ENCODE results near the gene SCYGR2.
"Not testable (repeated sequence)": the region's sequence is repeated elsewhere in the genome, so short reads cannot be mapped to it uniquely, and the experiment has no call there.

Gene SCYGR2, protein sequence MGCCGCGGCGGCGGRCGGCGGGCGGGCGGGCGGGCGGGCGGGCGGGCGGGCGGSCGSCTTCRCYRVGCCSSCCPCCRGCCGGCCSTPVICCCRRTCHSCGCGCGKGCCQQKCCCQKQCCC

DNA sequence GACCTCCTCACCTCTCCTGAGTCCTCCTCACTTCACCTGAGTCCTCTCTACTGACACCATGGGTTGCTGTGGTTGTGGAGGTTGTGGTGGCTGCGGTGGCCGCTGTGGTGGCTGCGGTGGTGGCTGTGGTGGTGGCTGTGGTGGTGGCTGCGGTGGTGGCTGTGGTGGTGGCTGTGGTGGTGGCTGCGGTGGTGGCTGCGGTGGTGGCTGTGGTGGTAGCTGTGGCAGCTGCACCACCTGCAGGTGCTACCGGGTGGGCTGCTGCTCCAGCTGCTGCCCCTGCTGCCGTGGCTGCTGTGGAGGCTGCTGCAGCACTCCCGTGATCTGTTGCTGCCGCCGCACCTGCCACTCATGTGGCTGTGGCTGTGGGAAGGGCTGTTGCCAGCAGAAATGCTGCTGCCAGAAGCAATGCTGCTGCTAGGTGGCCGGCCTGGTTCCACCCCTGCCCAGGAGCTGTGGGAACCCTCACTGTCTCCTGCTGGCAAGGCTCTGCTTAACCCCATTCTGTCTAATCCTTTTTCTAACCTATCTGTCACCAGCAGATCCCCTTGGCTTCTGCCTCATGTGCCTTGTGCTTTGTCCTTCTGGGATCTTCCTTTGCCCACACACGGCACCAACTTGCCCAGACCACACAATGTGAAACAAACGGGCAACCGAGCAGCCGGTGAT lies at the start of gene SCYGR2:
TSS of gene SCYGR2 (plus strand) at position 59 of the 669 bp plus-strand sequence. CDS start at position 59, 0 bp downstream.
- not testable (repeated sequence) for DNase-seq

DNA sequence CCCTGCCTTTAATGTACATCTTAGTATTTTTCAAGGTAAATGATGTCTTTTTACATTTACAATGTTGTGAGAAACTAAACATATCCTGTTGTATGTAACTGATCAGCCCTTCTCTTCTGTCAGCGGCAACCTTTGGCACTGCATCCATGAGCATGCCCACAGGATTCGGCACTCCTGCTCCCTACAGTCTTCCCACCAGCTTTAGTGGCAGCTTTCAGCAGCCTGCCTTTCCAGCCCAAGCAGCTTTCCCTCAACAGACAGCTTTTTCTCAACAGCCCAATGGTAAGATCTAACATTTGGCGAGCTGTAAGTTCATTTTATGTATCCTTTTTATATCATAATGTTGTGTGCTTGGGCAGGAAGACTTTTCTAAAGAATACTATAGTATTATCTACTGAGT lies 46.9 kb upstream of the SCYGR2 start:
- no peak for DNase-seq

DNA sequence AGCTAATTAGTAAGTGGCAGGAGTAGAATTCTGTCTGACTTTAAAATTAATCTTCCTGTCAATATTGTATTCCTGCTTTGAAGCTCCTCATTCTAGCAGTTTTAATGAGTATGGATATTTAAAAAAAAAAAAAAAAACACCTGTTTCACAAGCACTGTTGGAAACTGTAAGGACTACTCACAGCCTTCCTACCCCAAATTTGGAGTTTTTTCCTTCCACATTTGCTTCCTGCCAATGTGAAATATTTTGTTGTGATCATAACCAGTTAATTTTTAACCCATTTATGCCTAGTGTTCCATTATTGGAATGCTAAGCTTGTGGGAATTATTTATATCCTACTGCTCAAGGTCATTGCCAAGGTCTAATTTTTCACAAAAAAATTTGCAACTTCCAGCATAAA lies 36.1 kb upstream of the SCYGR2 start:
- DNase-seq, result no peak

DNA sequence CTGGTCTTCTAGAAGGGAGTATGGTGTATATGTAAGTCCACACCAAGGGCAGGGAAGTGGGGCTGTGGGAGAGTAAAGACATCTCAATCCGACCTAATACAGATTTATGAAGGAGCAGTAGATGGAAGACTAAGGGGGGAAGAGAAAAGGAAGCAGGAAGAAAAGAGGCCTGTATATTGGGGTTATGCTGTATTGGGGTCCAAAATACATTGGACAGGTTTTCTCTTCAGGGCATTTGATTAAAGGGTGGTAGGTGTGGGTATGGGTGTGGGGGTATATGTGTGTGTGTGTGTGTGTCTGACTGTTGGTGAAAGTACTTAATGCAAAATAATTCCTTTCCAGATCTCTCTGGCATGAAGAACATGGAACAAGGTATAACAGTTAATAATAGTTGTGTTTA lies 33.6 kb upstream of the SCYGR2 start:
- no peak for DNase-seq

DNA sequence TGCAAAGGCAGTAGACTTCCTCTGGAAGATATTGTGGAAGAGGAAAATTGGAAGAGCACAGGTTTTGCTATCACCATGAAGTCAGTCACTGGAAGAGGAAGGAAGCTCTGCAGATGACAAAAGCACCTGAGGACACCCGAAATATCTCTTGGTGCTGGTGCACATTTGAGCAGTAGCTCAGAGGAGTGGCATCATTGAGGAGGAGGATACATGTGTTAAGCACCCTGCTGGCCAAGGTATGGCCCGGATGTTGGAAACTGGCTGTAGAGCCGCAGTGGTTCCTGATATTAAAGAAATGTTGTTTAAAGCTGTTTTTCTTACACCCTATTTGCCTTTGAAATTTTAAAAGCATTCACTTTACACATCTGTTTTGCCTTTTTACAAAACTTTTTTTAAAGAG lies 32.7 kb upstream of the SCYGR2 start:
- no peak for DNase-seq

DNA sequence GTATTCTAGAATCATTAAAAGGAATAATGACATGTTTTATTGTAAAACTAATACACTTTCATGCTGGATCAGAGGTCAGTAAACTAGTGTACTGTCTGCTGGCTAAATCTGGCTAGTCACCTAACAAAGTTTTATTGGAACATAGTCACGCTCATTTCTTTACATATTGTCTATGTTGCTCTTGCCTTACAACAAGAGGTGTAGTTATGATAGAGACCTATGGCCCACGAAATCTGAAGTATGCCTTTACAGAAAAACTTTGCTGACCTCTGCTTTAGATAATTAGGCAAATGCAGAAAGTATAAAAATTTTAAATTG lies 29.9 kb upstream of the SCYGR2 start:
- no peak for DNase-seq

DNA sequence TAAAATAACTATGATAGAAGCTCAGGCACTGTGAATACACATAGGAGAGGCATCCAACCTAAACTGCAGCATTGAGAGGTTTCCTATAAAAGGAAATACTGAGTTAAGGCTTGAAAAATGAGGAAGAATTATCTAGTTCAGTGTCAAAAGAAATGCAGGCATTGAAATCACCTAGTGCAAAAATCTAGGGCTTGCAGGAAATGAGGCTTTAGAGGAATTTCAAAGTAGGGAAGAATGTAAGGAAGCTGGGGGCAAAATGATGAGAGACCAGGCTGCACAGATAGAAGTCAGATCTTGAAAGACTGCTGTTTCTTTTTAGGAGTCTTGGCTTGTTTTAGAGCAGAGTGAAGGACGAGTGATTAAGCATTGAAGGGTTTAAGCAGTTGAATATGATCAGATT lies 28.1 kb upstream of the SCYGR2 start:
- DNase-seq, result no peak

DNA sequence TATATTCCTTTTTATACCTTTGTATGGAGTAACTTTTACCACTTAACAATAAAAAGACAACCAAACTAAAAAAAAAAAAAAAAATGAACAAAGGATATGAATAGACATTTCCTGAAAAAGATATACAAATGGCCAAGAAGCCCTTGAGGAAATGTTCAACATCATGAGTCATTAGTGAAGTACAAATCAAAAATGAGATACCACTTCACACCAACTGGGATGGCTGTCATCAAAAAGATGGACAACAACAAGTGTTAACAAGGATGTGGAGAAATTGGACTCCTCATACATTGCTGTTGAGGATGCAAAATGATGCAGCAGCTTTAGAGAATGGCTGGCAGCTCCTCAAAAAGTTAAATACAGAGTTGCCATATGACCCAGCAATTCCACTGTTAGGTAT lies 22.6 kb upstream of the SCYGR2 start:
- DNase-seq, result no peak

DNA sequence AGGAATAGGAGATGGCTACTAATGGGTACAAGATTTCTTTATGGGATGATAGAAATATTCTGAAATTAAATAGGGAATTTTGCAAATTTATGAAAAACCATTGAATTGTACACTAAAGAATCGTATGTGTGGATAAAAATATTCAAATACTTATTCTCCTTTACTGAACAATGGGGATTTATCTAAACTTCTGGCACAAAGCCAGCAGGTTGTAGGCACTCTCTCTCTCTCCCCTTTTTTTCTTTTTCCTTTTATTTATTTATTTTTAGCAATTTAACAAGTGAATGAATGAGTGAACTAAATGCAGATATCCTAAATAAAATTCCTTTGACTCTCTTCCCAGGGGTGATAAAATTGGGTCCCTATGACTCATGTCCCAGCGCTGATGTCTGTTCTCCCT lies 21.9 kb upstream of the SCYGR2 start:
- DNase-seq, result no peak

DNA sequence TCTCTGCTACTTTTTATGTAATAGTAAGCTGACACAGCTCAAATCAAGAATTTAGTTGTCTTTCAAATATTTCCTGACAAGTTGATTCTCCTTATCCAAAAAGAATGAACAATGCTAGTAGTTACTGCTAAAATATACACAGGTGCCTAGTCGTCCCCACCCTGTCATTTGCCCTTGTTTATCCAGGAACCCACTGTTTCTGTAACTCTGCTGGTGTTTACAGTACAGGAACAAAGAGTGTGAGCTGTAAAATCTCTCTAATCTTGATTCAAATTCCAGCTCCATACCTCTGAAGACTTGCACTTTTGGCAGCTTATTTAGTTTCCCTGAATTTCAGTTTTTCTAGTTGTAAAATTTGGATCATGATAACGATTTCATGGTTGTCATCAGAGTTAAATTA lies 21.1 kb upstream of the SCYGR2 start:
- no peak for DNase-seq

DNA sequence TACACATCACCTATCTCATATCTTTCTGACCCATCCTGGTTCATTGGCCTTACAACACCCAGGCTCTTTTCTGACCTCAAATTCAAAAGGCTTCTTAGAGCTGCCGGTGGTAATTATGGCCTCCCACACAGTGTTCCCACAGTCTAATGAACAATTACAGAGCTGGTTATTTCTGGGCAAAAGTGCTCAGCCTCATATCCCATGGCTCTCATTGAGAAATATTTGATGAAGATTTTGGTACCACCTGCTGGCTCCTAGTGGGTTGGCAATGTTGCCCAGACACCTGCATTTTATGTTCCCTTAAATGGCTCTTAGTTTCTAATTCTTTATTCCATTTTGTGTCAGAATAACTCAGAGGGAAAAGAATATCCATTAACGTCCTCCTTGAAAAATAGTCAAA lies 20.1 kb upstream of the SCYGR2 start:
- no peak for DNase-seq

DNA sequence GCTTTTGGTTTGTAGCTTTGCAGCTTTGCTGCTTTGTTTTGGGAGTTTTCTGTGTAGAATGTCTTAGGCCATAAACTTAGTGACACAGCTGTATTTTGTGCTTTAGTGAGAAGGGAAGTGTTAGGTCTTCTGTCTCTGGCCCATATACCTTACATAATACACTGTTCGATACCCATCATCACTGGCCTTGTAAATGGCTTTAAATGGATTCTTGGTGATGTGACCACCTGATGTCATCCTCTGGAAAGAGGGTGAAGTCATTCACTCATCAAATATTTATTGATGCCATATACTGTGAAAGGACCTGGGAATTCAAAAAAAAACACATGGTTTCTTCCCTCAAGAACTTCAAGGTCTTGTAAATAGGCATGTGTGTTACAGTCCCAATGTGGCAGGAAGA lies 18.9 kb upstream of the SCYGR2 start:
- no peak for DNase-seq

DNA sequence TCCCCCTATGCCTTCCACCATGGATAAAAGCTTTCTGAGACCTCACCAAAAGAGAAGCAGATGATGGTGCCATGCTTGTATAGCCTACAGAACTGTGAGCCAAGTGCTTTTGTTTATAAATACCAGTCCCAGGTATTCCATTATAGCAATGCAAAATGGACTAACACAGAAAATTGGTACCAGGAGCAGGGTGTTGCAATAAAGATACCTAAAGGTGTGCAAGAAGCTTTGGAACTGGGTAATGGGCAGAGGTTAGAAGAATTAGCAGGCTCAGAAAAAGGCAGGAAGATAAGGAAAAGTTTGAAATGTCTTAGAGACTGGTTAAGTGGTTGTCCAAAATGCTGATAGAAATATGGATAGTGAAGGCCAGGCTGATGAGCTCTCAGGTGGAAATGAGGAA lies 16.3 kb upstream of the SCYGR2 start:
- DNase-seq, result no peak

DNA sequence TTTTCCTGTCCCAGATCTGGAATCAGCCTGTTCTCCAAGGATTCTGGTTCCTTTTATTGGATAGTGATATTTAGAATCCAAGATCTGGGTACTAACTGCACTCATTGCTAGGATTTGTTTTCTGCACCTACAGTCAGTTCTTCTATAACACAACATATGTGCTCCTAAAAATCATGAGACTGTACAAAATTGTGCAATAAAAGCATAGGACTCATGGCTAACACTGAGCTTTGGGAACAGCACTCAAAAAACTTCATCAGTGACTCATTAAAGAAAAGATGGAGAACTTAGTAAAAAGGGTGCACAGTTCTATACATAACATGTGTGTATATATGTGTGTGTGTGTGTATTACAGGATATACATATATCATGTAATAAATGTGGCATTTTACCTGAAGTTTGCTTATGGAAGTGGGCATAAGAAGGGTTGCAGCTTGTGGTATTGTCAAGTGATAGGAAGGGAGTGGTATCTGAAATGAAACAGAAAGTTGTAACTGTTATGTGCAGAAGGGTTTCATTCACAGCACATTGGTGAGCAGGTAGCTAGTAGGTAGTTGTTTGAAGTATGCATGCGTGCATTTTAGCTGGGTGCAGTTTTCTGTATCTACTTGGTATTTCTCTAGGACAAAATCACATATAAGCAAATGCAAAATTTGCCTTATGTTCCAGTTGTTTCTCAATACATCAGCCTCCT lies 5.9 kb upstream of the SCYGR2 start:
- no peak for DNase-seq

DNA sequence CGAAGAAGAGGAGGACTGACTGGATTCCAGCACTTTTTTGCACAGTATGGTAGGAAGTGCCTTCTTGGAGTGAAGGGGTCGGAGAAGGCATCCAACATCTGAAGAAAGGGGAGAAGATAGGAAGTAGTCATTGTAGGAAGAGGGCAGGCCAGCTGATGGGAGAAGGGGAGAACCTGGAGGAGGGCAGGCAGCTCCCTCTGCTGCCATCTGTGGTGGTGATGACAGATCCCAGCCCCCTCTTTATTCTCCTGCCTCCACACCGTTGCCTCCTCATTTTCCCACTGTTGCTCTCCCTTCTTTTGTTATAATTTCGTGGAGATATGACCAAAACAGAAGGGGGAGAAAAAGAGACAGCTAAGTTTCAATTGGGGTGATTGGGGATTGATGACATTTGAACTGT lies 2.9 kb upstream of the SCYGR2 start:
- no peak for DNase-seq

DNA sequence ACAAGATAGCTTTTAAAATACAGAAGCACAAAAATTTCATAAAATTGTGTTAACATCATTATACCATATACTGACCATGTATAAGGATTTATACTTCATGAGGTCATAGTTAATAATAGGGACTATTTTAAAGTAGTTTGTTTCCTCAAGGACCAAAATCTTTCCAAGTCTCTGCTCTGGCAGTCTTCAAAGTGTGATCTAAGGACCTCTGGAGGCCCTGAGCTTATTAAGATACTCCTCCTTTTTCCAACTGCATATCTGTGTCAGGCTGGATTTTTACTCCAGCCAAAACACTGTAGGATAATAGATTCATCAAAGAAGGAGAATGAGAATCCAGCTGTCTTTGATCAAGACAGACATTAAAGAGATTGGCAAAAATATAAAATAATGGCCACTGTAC lies 1.7 kb upstream of the SCYGR2 start:
- DNase-seq, result no peak

DNA sequence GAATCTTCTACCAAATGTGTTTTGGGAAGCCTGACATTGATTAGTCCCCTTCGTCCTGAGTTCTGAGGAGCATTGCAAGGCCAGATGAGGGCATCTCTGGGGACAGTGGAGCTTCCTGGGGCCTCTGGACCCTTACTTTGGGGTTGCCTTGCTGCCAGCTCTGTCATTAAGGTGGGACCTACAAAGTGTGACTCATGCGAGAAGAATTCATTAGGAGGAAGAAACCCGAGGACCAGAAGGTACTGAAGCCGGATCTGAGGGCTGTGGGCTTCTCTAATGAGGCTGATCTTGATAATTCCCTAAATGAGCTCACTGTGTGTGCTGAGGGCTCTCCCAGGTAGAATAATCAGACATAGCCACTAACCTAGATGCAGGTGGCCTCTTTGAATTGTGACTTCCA lies 695 bp upstream of the SCYGR2 start:
- no peak for DNase-seq

DNA sequence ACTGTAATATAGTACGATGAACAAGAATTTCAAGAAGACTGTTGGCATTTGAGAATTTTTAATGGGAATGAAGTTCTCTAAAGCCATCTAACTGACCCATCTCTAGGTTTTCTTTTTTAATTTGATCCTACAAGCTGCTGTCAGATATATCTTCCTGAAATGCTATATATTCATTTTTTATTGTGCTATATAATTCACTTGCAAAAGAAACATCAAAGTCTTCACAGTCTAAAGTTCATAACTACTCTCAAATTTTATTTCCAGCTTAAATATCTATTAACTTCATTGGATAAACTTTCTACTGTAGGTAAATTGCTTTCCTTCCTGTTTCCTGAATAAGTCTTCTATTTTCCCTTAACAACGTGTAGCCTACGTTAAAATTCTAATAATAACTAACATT lies 3.7 kb downstream of the SCYGR2 start:
- DNase-seq, result no peak

DNA sequence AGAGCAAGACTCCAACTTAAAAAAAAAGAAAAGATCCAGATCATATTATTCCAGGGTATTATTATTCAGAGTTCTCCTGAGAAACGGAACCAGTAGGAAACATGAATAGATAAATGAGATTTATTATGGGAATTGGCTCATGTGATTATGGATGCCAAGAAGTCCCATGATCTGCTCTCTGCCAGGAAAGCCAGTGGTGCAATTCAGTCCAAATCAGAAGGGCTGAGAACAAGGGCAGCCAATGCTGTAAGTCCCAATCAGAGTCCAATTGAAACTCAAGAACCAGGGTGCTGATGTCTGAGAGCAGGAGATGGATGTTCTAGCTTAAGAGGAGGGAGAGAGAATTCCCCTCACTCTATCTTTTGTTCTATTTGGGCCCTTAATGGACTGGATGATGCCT lies 7.8 kb downstream of the SCYGR2 start:
- DNase-seq, result no peak

DNA sequence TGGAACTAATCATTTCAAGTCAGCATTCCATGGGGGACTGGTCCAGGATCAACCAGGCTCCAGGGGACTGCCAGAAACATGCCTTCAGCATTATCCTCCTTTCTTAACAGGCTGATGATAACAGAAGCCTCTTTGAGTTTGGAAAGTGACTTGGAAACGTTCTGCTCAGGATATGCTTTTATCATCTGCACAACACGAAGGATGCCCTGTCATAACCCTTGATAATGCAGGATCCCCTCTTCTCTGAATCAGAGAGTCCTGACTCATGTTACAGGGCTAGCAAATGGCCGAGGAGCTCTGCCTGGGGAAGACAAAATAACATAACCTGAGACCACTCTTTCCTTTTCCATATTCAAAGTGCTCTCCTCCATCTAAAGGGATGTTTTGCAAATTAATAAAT lies 9.2 kb downstream of the SCYGR2 start:
- no peak for DNase-seq

DNA sequence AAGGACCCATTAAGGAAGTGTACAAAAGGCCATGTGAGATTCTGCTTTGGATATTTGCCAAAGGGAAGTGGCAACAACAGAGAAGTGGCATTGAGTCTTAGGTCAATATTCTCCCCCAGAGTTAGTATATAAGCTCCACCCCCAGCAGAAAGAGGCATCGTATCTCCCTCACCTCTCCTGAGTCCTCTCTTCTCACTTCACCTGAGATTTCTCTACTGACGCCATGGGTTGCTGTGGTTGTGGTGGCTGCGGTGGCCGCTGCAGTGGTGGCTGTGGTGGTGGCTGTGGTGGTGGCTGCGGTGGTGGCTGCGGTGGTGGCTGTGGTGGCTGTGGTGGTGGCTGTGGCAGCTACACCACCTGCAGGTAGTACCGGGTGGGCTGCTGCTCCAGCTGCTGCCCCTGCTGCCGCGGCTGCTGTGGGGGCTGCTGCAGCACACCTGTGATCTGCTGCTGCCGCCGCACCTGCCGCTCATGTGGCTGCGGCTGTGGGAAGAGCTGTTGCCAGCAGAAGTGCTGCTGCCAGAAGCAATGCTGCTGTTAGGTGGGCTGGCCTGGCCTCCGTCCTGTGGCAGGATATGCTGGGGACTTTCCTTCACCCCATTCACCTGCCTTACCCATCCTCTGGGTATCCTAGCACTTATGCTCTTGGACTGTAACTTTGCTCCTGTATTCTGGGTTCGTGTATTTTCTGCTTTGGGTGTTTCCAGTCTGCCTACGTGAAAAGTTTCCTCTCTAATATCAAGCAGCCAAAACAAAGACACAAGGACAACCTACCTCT lies 10.1 kb downstream of the SCYGR2 start:
- no peak for DNase-seq

DNA sequence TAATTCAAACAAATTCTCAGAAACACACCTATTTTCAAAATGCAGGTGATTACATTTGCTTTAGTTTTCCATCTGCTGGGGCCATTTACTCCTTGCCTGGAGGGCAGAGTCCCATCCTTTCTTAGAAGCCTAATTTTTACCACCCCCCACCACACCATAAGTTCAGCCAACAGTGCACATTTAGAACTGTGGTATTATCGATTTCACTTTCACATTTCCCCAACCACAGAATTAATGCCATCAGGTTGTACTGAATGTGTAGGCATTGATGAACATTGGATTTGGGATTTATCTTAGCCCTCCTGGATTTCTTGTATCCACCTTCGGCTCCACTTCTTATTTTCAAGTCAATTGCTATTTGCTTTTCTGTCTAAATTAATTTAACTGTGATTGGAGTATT lies 11.4 kb downstream of the SCYGR2 start:
- no peak for DNase-seq

DNA sequence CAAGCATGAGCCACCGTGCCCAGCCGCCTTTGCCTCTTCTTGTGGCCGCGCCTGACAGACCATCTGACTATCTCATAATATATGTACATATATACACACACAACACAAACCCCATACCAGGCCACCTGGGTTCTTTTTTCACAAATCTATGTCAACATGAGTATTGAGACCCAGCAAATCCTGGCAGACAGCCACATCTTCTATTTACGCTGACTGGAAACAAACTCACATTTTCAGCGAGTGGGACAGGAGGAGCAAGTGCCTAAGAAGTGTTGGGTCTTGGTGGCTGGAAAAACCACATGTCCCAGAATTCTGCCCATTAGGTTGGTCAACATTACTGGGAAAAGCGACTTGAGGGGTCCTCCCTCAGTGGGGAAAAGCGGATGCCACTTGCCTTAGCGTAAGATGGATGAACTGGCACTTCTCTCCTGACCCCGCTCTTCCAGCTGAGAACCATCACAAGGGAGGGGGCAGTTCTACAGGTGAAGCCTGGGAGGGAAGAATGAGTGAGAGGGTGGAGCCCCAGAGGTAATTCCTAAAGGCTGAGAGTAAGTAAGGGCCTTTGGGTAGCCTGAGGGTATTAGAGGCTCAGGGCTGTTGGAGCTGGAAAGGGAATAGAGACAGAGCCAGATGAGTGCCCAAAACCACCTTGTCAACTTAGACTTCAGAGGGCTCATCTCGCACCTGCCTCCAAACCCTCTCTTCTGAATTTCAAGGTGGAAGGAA lies 14.0 kb downstream of the SCYGR2 start:
- no peak for DNase-seq

DNA sequence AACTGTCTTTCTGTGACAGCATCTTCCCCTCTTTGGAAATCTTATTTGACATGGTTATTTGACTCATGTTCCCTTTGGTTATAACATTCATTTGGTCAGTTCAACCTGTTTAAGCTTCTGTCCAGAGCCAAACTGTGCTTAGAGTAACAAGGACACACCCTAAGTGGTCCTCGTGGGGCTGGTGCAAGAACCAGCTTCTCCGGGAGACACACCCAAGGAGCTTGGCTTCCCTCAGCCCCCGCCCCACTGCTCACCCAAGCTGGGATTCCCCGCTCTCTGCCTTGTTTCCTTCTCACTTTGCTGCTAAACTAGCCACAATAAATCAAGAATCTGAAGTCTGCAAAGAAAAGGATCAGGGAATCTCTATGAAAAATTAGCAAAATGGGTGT lies 14.6 kb downstream of the SCYGR2 start:
- no peak for DNase-seq
